ENCODE data around the gene NAV1.

- TF ChIP-seq POLR2AphosphoS5 (IDR thresholded peaks at IDR 0.05; ENCODE audit: low read depth): no peak
- no peak for TF ChIP-seq CTCF (IDR thresholded peaks at IDR 0.05; ENCODE audit: insufficient read depth, low read length)
- no peak for TF ChIP-seq REST (IDR thresholded peaks at IDR 0.05; ENCODE audit: insufficient replicate concordance, low read depth)
These were observed 24.5 kb downstream of the NAV1 start for GRCh38 chr1:201563406-201563780.

All from HL-60 (cell line).